IMR-90 (cell line): Measurements from ENCODE around the gene RIMBP2. TPM values are rescaled to one million over a fixed set of nuclear protein-coding genes. Genes with fewer than 3 reads are reported as not detected.

Experiments
- ATAC-seq: fragments of 200-7000 bp; cut with Tn5 transposase; 2 replicates; pipeline ENCODE4 v1.9.1; 2020; ENCODE audit warnings: low read depth, mild to moderate bottlenecking, moderate library complexity
- BruUV-seq: library from RNA; stranded (reverse); fragments of 400-500 nt; replicated peaks from 2 replicates; lab custom pipeline; 2021; lab: Mats Ljungman, UMichigan
- CTCF ChIA-PET: fragments of 300-600 bp; formaldehyde crosslinking; extraction: SDS; loops from one replicate; lab custom pipeline; 2021; ENCODE audit warnings: antibody characterized with exemption; lab: Yijun Ruan, JAX
- POLR2A ChIA-PET: fragments of 300-600 bp; sonication (Branson Sonifier 250); formaldehyde crosslinking; loops from one replicate; lab custom pipeline; 2022; ENCODE audit warnings: antibody characterized with exemption; ENCODE audit not compliant: unreplicated experiment; lab: Charles Lee
- DNase-seq: peaks from one replicate; pipeline ENCODE4 v3.0.0; 2013
- H2AFZ ChIP-seq: replicated peaks from 2 replicates; pipeline ENCODE3; 2013; ENCODE audit warnings: low read length, mild to moderate bottlenecking; ENCODE audit not compliant: poor library complexity
- H2AK5ac ChIP-seq: 2 replicates; pipeline ENCODE4 v1.6.1; 2013; ENCODE audit warnings: low read depth, low read length, inconsistent platforms
- H2AK9ac ChIP-seq: replicated peaks from 2 replicates; pipeline ENCODE3; 2013; ENCODE audit warnings: mild to moderate bottlenecking, low read depth, low read length, moderate library complexity; ENCODE audit not compliant: poor library complexity
- H2BK120ac ChIP-seq: 2 replicates; pipeline ENCODE4 v1.6.1; 2013; ENCODE audit warnings: low read depth, low read length, inconsistent platforms
- H2BK15ac ChIP-seq: 3 replicates; pipeline ENCODE4 v1.6.1; 2013; ENCODE audit warnings: low read depth, low read length, inconsistent platforms
- H2BK20ac ChIP-seq: 2 replicates; pipeline ENCODE4 v1.6.1; 2013; ENCODE audit warnings: low read depth, mild to moderate bottlenecking, inconsistent platforms, low read length, moderate library complexity
- H2BK5ac ChIP-seq: 2 replicates; pipeline ENCODE4 v1.6.1; 2013; ENCODE audit warnings: mild to moderate bottlenecking, low read depth, low read length, inconsistent platforms; ENCODE audit not compliant: poor library complexity, severe bottlenecking
- H3K14ac ChIP-seq: replicated peaks from 2 replicates; pipeline ENCODE4 v1.6.1; 2013; ENCODE audit warnings: low read depth, low read length, inconsistent platforms
- H3K18ac ChIP-seq: 2 replicates; pipeline ENCODE4 v1.6.1; 2013; ENCODE audit warnings: low read depth, low read length, control low read depth
- H3K23ac ChIP-seq: 2 replicates; pipeline ENCODE4 v1.6.1; 2013; ENCODE audit warnings: low read depth, low read length, inconsistent platforms
- H3K27ac ChIP-seq: 2 replicates; pipeline ENCODE4 v1.5.1; 2013; ENCODE audit warnings: mild to moderate bottlenecking, control low read depth, low read length; ENCODE audit not compliant: insufficient read depth
- H3K27me3 ChIP-seq: 2 replicates; pipeline ENCODE4 v1.6.1; 2013; ENCODE audit warnings: low read length; ENCODE audit not compliant: control insufficient read depth, insufficient read depth
- H3K36me3 ChIP-seq: 2 replicates; pipeline ENCODE4 v1.6.1; 2013; ENCODE audit warnings: low read length, mixed read lengths; ENCODE audit not compliant: control insufficient read depth, insufficient read depth
- H3K4ac ChIP-seq: 2 replicates; pipeline ENCODE4 v1.6.1; 2013; ENCODE audit warnings: low read depth, low read length, inconsistent platforms
- H3K4me1 ChIP-seq: 2 replicates; pipeline ENCODE4 v1.6.1; 2013; ENCODE audit warnings: low read length, mixed read lengths; ENCODE audit not compliant: control insufficient read depth, insufficient read depth
- H3K4me2 ChIP-seq: 2 replicates; pipeline ENCODE4 v1.6.1; 2013; ENCODE audit warnings: low read depth, mild to moderate bottlenecking, control low read depth, low read length, moderate library complexity
- H3K4me3 ChIP-seq: 2 replicates; pipeline ENCODE4 v1.5.1; 2013; ENCODE audit warnings: low read depth, mild to moderate bottlenecking, control low read depth, low read length, moderate library complexity; ENCODE audit not compliant: insufficient read depth
- H3K56ac ChIP-seq: 2 replicates; pipeline ENCODE4 v1.6.1; 2013; ENCODE audit warnings: low read length, inconsistent platforms; ENCODE audit not compliant: insufficient read depth; ENCODE audit errors: extremely low read depth
- H3K79me1 ChIP-seq, 2 experiments: 2 replicates each; pipeline ENCODE4 v1.6.1; 2013; ENCODE audit warnings: low read length in 2 of 2, inconsistent platforms in 1 of 2, low read depth in 1 of 2
- H3K9ac ChIP-seq: 2 replicates; pipeline ENCODE4 v1.6.1; 2013; ENCODE audit warnings: low read depth, low read length, control low read depth
- H3K9me1 ChIP-seq: 2 replicates; pipeline ENCODE4 v1.6.1; 2013; ENCODE audit warnings: low read length, inconsistent platforms; ENCODE audit not compliant: insufficient read depth
- H3K9me3 ChIP-seq: 2 replicates; pipeline ENCODE4 v1.6.1; 2013; ENCODE audit warnings: low read length; ENCODE audit not compliant: control insufficient read depth, insufficient read depth
- H4K20me1 ChIP-seq: 2 replicates; pipeline ENCODE4 v1.6.1; 2013; ENCODE audit warnings: low read length, inconsistent platforms; ENCODE audit not compliant: insufficient read depth
- H4K5ac ChIP-seq: 2 replicates; pipeline ENCODE4 v1.6.1; 2013; ENCODE audit warnings: mild to moderate bottlenecking, low read depth, low read length, control low read depth
- H4K8ac ChIP-seq, 2 experiments: 2 replicates each; pipeline ENCODE4 v1.6.1; 2013; ENCODE audit warnings: low read depth in 2 of 2, low read length in 2 of 2, control low read depth in 1 of 2, inconsistent platforms in 1 of 2
- H4K91ac ChIP-seq: 2 replicates; pipeline ENCODE4 v1.6.1; 2013; ENCODE audit warnings: low read depth, low read length, inconsistent platforms; ENCODE audit not compliant: insufficient read depth
- BHLHE40 ChIP-seq: fragments of 150-350 bp; IDR thresholded peaks from 2 replicates; pipeline ENCODE4 v1.6.1; 2016; ENCODE audit warnings: mild to moderate bottlenecking, low read depth, low read length
- CEBPB ChIP-seq: IDR thresholded peaks from 2 replicates; pipeline ENCODE4 v1.6.1; 2012; ENCODE audit warnings: low read depth, low read length, improper control_type of control experiment
- CHD1 ChIP-seq: IDR thresholded peaks from 2 replicates; pipeline ENCODE4 v1.6.1; 2012; ENCODE audit warnings: low read depth, low read length, improper control_type of control experiment
- CTCF ChIP-seq: conservative IDR thresholded peaks from 2 replicates; pipeline ENCODE4 v1.5.1; 2012; ENCODE audit warnings: mild to moderate bottlenecking, low read depth, low read length, improper control_type of control experiment
- FOS ChIP-seq: fragments of 150-350 bp; IDR thresholded peaks from 2 replicates; pipeline ENCODE4 v1.6.1; 2016; ENCODE audit warnings: low read depth, low read length
- MAFK ChIP-seq: IDR thresholded peaks from 2 replicates; pipeline ENCODE4 v1.6.1; 2012; ENCODE audit warnings: low read depth, low read length, improper control_type of control experiment
- MAZ ChIP-seq: IDR thresholded peaks from 2 replicates; pipeline ENCODE4 v1.6.1; 2012; ENCODE audit warnings: low read depth, mild to moderate bottlenecking, low read length, improper control_type of control experiment, moderate library complexity, borderline replicate concordance
- MXI1 ChIP-seq: IDR thresholded peaks from 2 replicates; pipeline ENCODE4 v1.6.1; 2012; ENCODE audit warnings: low read depth, mild to moderate bottlenecking, low read length, moderate library complexity, borderline replicate concordance
- NFE2L2 ChIP-seq: fragments of 150-350 bp; IDR thresholded peaks from 2 replicates; pipeline ENCODE4 v1.6.1; 2016; ENCODE audit warnings: low read depth, mild to moderate bottlenecking, low read length
- POLR2A ChIP-seq: IDR thresholded peaks from 2 replicates; pipeline ENCODE4 v1.6.1; 2012; ENCODE audit warnings: mild to moderate bottlenecking, low read depth, low read length
- RAD21 ChIP-seq: IDR thresholded peaks from 2 replicates; pipeline ENCODE4 v1.6.1; 2012; ENCODE audit warnings: low read length, improper control_type of control experiment
- RCOR1 ChIP-seq: IDR thresholded peaks from 2 replicates; pipeline ENCODE4 v1.6.1; 2012; ENCODE audit warnings: mild to moderate bottlenecking, low read length, improper control_type of control experiment; ENCODE audit not compliant: insufficient replicate concordance
- RFX5 ChIP-seq: IDR thresholded peaks from 2 replicates; pipeline ENCODE4 v1.8.0; 2012; ENCODE audit warnings: low read depth, mild to moderate bottlenecking, low read length, moderate library complexity
- SMC3 ChIP-seq: fragments of 150-350 bp; IDR thresholded peaks from 2 replicates; pipeline ENCODE4 v1.6.1; 2016; ENCODE audit warnings: low read depth, mild to moderate bottlenecking, antibody characterized with exemption, low read length, moderate library complexity
- WGBS, 2 experiments: methylation state at CpG; one replicate each; pipeline versions ENCODE4 v1.1.5 to v1.1.7; 2013; ENCODE audit warnings: missing lambda C conversion rate in 2 of 2; ENCODE audit not compliant: insufficient read length in 1 of 2; ENCODE audit errors: extremely low coverage in 2 of 2; 5-methylcytosine and 5-hydroxymethylcytosine counted together
- dilution Hi-C: fragments of 300-500 bp; cut with HindIII; formaldehyde crosslinking; loops from one replicate; pipeline ENCODE4 v1.14.3; 2018; ENCODE audit warnings: low sequenced_read_pairs; ENCODE audit not compliant: unreplicated experiment
- in situ Hi-C: fragments of 300-500 bp; cut with MboI; formaldehyde crosslinking; loops from 3 replicates; pipeline ENCODE4 v1.14.3; 2019; ENCODE audit warnings: low sequenced_read_pairs, inconsistent platforms, mixed read lengths
- intact Hi-C: fragments of 100-400 bp; cut with micrococcal nuclease; formaldehyde crosslinking; loops from 2 replicates; pipeline ENCODE4 v1.10.0; 2022
- polyA plus RNA-seq, 3 experiments: library from polyadenylated mRNA; depleted of rRNA; stranded (reverse); fragments of >200 nt; gene quantifications; 2 replicates each; pipeline ENCODE4 v1.2.3, GENCODE V29; 2012; ENCODE audit warnings: low replicate concordance in 1 of 3
- total RNA-seq: library from RNA; depleted of rRNA; stranded (reverse); fragments of >200 nt; gene quantifications from 2 replicates; pipeline ENCODE4 v1.2.3, GENCODE V29; 2012
- TF ChIP-seq, protein P1 (sequence below): fragments of 150-350 bp; IDR thresholded peaks from 2 replicates; pipeline ENCODE4 v1.6.1; 2017; ENCODE audit warnings: mild to moderate bottlenecking, antibody characterized with exemption, low read length, low read depth
- TF ChIP-seq, protein P2 (sequence below): fragments of 150-350 bp; IDR thresholded peaks from 2 replicates; pipeline ENCODE4 v1.6.1; 2016; ENCODE audit warnings: low read depth, mild to moderate bottlenecking, low read length, moderate library complexity, borderline replicate concordance

The RIMBP2 gene
- total and polyA plus RNA-seq, 2 of the 4 experiments (the other 2 are of a cell fraction): not detected

GRCh38 chr12:130571089-130571488, 145.0 kb downstream of the RIMBP2 start:
- H3K36me3 ChIP-seq: no peaks in the 10 kb centered on the region
- ChIA-PET CTCF (no interaction called here), POLR2A (no interaction called here)
- no peaks in the 10 kb centered on the region for H3K4me1 ChIP-seq
- ATAC-seq (no peak), DNase-seq (no peak)
- dilution Hi-C loops (no loop called here), in situ Hi-C loops (no loop called here), intact Hi-C loops (no loop called here)
- H3K9me1 ChIP-seq: no peaks in the 10 kb centered on the region
- no peaks in the 10 kb centered on the region for H4K20me1 ChIP-seq
- H3K9ac ChIP-seq: no peak overlapping the region
- H3K27ac ChIP-seq: no peak overlapping the region
- H3K27me3 ChIP-seq: no peaks in the 10 kb centered on the region
- no peak overlapping the region for H3K4ac ChIP-seq
- no peak overlapping the region for H2BK15ac ChIP-seq
- no peak overlapping the region for H2BK120ac ChIP-seq
- H3K14ac ChIP-seq: no peak overlapping the region
- H4K8ac ChIP-seq: no peak overlapping the region
- H3K9me3 ChIP-seq: peaks cover 64% of the 10 kb centered on the region
- no TSS peak for BruUV-seq
- no peak overlapping the region for H3K4me3 ChIP-seq
- no peak overlapping the region for H2BK5ac ChIP-seq
- TF ChIP-seq, protein P1, sequence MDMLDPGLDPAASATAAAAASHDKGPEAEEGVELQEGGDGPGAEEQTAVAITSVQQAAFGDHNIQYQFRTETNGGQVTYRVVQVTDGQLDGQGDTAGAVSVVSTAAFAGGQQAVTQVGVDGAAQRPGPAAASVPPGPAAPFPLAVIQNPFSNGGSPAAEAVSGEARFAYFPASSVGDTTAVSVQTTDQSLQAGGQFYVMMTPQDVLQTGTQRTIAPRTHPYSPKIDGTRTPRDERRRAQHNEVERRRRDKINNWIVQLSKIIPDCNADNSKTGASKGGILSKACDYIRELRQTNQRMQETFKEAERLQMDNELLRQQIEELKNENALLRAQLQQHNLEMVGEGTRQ: no peak
- TF ChIP-seq NFE2L2: no peak
- TF ChIP-seq MAZ: no peak
- no peak for TF ChIP-seq SMC3
- no peak for TF ChIP-seq CTCF
- no peak for TF ChIP-seq BHLHE40
- no peak for TF ChIP-seq RFX5
- no peak for TF ChIP-seq MXI1
- TF ChIP-seq POLR2A: no peak
- TF ChIP-seq FOS: no peak
- TF ChIP-seq MAFK: no peak
- TF ChIP-seq, protein P2, sequence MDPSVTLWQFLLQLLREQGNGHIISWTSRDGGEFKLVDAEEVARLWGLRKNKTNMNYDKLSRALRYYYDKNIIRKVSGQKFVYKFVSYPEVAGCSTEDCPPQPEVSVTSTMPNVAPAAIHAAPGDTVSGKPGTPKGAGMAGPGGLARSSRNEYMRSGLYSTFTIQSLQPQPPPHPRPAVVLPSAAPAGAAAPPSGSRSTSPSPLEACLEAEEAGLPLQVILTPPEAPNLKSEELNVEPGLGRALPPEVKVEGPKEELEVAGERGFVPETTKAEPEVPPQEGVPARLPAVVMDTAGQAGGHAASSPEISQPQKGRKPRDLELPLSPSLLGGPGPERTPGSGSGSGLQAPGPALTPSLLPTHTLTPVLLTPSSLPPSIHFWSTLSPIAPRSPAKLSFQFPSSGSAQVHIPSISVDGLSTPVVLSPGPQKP: no peak
- no peak for TF ChIP-seq CHD1
- no peak for TF ChIP-seq RAD21
- no peak for TF ChIP-seq RCOR1
- no peak for TF ChIP-seq CEBPB
- H3K23ac ChIP-seq: no peak overlapping the region
- no peak overlapping the region for H3K18ac ChIP-seq
- H2AFZ ChIP-seq: no peak overlapping the region
- H3K79me1 ChIP-seq: no peaks in the 10 kb centered on the region
- H2AK9ac ChIP-seq: no peak overlapping the region
- WGBS, 2 experiments: 13% methylated on average over 1 of the region's 6 CpGs; no CpG with 5 or more reads in 1 of the 2 experiments
- no peak overlapping the region for H3K4me2 ChIP-seq
- no peak overlapping the region for H2AK5ac ChIP-seq
- no peak overlapping the region for H4K91ac ChIP-seq
- no peak overlapping the region for H2BK20ac ChIP-seq
- no peak overlapping the region for H3K56ac ChIP-seq
- no peak overlapping the region for H4K5ac ChIP-seq
